ENCODE measurements around the gene STAMBP.

DNA sequence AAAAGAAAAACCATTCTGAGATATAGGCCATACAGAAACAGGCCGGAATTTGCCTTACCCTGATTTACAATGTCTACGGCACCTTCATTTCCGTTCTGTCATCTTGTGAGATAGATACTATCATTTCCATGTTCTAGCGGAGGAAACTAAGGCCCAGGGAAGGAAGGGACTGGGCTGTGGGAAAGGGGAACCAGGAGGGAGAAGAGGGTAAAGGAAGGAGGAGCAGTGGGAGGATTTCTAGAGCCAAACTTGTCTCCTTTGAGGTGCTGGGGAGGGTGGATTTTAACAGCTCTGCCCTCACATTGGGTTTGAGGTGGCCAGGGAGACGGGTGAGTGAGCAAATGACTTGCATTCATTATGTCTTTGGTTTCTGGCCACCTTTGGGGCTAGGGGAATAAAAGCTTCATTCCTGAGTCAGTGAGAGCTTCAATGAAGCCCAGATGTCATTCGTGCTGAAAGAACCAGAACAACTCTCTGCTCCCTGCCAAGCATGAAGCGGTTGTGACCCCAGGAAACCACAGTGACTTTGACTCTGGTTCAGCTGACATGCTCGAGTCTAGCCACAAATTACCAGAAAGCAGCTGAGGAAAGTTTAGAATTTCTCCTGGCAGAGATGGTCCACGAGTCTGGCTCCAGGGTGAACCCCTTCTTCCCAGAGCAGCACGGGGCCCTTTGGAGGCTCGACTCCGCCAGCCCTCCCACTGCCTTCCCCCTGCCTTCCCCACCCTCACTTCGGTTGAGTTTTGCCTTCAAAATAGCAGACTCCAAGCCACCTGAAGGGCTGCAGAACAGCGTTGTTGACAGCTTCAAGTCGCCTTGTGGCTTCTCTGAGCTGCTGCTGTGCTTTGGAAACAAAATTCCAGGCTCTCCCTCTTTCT lies 67.8 kb downstream of the STAMBP start:
- TF ChIP-seq, protein P1, sequence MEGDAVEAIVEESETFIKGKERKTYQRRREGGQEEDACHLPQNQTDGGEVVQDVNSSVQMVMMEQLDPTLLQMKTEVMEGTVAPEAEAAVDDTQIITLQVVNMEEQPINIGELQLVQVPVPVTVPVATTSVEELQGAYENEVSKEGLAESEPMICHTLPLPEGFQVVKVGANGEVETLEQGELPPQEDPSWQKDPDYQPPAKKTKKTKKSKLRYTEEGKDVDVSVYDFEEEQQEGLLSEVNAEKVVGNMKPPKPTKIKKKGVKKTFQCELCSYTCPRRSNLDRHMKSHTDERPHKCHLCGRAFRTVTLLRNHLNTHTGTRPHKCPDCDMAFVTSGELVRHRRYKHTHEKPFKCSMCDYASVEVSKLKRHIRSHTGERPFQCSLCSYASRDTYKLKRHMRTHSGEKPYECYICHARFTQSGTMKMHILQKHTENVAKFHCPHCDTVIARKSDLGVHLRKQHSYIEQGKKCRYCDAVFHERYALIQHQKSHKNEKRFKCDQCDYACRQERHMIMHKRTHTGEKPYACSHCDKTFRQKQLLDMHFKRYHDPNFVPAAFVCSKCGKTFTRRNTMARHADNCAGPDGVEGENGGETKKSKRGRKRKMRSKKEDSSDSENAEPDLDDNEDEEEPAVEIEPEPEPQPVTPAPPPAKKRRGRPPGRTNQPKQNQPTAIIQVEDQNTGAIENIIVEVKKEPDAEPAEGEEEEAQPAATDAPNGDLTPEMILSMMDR (IDR thresholded peaks at IDR 0.05) = no peak
- TF ChIP-seq POLR2A (IDR thresholded peaks at IDR 0.05) = no peak
